ENCODE measurements around the gene TBC1D14. TPM values are rescaled to one million over a fixed set of nuclear protein-coding genes. Genes with fewer than 3 reads are reported as not detected.
A peak's percentile ranks its signal among the peaks of the same experiment; 100 is the strongest.

TBC1D14 gene
- total RNA-seq, 2 donors from 2014 or later: 42.3 to 43.5 TPM

DNA sequence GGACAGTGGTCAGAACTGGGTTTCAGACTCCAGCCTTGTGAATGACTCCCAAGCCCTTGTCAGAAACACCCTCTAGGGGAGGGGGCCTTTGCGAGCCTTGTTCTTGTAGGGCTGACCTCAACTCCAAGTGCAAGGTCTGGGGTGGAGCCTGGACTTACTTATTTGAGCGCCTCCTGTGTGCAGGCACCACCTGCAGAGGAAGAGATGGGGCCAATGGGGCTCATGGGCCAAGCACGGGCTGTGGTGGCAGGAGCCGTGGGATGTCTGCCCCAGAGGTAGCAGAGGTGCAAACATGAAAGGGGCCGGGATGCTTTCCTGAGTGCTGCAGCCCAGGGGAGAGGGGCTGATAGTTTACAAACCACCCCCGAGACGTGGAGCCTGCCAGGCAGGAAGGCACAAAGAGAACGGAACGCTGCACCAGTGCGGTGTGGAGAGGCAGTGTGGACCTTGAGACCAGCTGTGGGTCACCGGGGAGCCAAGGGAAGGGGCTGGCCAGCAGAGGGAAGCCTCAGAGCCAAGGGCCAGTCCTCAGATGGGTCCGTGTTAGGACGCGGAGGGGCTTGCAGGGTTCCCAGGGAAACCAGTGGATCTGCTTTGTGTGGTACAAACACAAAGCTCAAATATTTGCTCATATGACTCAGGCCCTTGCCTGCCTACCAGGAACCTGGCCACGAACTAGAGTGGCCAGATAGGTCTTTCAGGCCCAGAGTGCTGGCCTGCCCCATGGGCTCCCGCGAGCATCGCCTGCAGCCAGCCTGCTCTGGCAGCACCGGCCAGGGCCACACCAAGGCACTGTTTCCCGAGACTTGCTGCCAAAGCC lies 124.8 kb downstream of the TBC1D14 start:
- H3K27ac Mint-ChIP-seq: peak overlapping the region; percentile 66
- no peak for DNase-seq
- 82 to 88% methylated on average over 14 to 20 of the region's 20 CpGs for WGBS, 2 experiments (ENCODE audit: insufficient coverage in 1 of 2, insufficient read length in 1 of 2)

DNA sequence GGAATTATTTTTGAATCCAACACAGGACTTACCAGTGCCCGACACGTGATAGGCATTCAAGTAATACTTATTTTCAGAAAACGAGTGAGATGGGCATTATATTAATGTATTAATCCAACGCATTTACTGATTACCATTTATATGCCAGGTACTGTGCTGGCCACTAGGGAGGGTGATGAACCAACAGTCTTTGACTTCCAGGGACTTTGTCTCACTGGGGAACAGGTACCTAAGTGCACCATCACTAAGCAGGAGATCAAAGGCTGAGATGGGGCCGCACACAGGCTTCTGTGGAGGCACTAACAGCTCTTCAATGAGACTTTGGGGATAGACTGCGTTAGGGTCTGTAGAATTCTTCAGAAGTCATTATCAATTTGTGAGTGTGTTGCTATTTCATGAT lies 127.8 kb downstream of the TBC1D14 start:
- WGBS, 2 experiments (ENCODE audit: insufficient coverage in 1 of 2, insufficient read length in 1 of 2): 20 to 76% methylated on average over 1 to 6 of the region's 6 CpGs

More for the DNA sequence above, 124.8 kb downstream of the TBC1D14 start:
- Mint-ChIP-seq H3K4me1 (no peaks in the 10 kb centered on the region), H3K36me3 (ENCODE audit: low read depth) (peaks cover 29% of the 10 kb centered on the region), H3K4me3 (no peak overlapping the region), H3K27me3 (ENCODE audit: insufficient read depth) (no peaks in the 10 kb centered on the region), H3K9me3 (no peaks in the 10 kb centered on the region)
- H3K27me3 ChIP-seq (ENCODE audit: control insufficient read depth, insufficient read depth, low read length, poor library complexity, severe bottlenecking): no peaks in the 10 kb centered on the region
- H3K4me1 ChIP-seq (ENCODE audit: control insufficient read depth, insufficient read depth, low read length): no peaks in the 10 kb centered on the region
- peaks cover 27% of the 10 kb centered on the region for H3K36me3 ChIP-seq (ENCODE audit: control insufficient read depth, insufficient read depth, low read length)
- no peak overlapping the region for H3K9ac ChIP-seq (ENCODE audit: extremely low read depth, low read length, poor library complexity, severe bottlenecking)
- peak overlapping the region; percentile 2 for H3K27ac ChIP-seq (ENCODE audit: low read depth, low read length)
- no peaks in the 10 kb centered on the region for H3K9me3 ChIP-seq (ENCODE audit: control insufficient read depth, low read length)
- TF ChIP-seq, protein P1, sequence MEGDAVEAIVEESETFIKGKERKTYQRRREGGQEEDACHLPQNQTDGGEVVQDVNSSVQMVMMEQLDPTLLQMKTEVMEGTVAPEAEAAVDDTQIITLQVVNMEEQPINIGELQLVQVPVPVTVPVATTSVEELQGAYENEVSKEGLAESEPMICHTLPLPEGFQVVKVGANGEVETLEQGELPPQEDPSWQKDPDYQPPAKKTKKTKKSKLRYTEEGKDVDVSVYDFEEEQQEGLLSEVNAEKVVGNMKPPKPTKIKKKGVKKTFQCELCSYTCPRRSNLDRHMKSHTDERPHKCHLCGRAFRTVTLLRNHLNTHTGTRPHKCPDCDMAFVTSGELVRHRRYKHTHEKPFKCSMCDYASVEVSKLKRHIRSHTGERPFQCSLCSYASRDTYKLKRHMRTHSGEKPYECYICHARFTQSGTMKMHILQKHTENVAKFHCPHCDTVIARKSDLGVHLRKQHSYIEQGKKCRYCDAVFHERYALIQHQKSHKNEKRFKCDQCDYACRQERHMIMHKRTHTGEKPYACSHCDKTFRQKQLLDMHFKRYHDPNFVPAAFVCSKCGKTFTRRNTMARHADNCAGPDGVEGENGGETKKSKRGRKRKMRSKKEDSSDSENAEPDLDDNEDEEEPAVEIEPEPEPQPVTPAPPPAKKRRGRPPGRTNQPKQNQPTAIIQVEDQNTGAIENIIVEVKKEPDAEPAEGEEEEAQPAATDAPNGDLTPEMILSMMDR (conservative IDR thresholded peaks at IDR 0.05): no peak
- H3K4me3 ChIP-seq (ENCODE audit: low read length): no peak overlapping the region

DNA sequence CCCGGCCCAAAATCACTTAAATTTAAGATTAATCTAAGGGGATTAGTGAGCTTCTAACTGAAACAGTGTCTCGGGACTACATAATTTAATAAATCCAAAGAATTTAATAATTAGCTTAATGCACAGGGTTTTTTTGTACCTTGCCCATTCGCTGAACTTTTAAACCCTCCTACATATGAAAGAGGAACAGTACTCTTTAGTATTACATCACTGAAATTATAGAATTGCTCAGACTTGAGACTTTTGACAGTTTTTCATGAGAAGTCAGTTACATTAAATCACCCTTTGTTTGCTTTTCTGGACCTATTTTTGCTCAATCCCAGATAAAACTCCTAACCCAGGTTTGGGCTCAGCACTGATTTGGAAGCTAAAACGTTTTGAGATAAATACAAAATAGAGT lies 131.1 kb downstream of the TBC1D14 start:
- no peak for DNase-seq
- no peaks in the 10 kb centered on the region for H3K9me3 ChIP-seq (ENCODE audit: control insufficient read depth, low read length)
- Mint-ChIP-seq H3K4me3 (no peak overlapping the region), H3K36me3 (ENCODE audit: low read depth) (no peaks in the 10 kb centered on the region), H3K27me3 (ENCODE audit: insufficient read depth) (peaks cover 22% of the 10 kb centered on the region), H3K27ac (no peak overlapping the region), H3K9me3 (no peaks in the 10 kb centered on the region), H3K4me1 (peaks cover 25% of the 10 kb centered on the region)
- WGBS, 2 experiments (ENCODE audit: insufficient coverage in 1 of 2, insufficient read length in 1 of 2): 89 to 92% methylated on average over 3 of the region's 4 CpGs
- no peak overlapping the region for H3K9ac ChIP-seq (ENCODE audit: extremely low read depth, low read length, poor library complexity, severe bottlenecking)
- no peaks in the 10 kb centered on the region for H3K4me1 ChIP-seq (ENCODE audit: control insufficient read depth, insufficient read depth, low read length)
- H3K27me3 ChIP-seq (ENCODE audit: control insufficient read depth, insufficient read depth, low read length, poor library complexity, severe bottlenecking): peaks cover 19% of the 10 kb centered on the region
- no peak overlapping the region for H3K4me3 ChIP-seq (ENCODE audit: low read length)
- H3K36me3 ChIP-seq (ENCODE audit: control insufficient read depth, insufficient read depth, low read length): no peaks in the 10 kb centered on the region
- TF ChIP-seq, protein P1 (conservative IDR thresholded peaks at IDR 0.05): no peak
- no peak overlapping the region for H3K27ac ChIP-seq (ENCODE audit: low read depth, low read length)

More for the DNA sequence above, 127.8 kb downstream of the TBC1D14 start:
- Histone ChIP-seq H3K36me3 (ENCODE audit: control insufficient read depth, insufficient read depth, low read length) (peaks cover 3% of the 10 kb centered on the region), H3K27ac (ENCODE audit: low read depth, low read length) (no peak overlapping the region), H3K9ac (ENCODE audit: extremely low read depth, low read length, poor library complexity, severe bottlenecking) (no peak overlapping the region), H3K4me3 (ENCODE audit: low read length) (no peak overlapping the region), H3K27me3 (ENCODE audit: control insufficient read depth, insufficient read depth, low read length, poor library complexity, severe bottlenecking) (peaks cover 19% of the 10 kb centered on the region), H3K9me3 (ENCODE audit: control insufficient read depth, low read length) (no peaks in the 10 kb centered on the region), H3K4me1 (ENCODE audit: control insufficient read depth, insufficient read depth, low read length) (no peaks in the 10 kb centered on the region)
- Mint-ChIP-seq H3K4me3 (no peak overlapping the region), H3K27ac (no peak overlapping the region), H3K4me1 (peaks cover 9% of the 10 kb centered on the region), H3K9me3 (no peaks in the 10 kb centered on the region), H3K36me3 (ENCODE audit: low read depth) (peaks cover 3% of the 10 kb centered on the region), H3K27me3 (ENCODE audit: insufficient read depth) (peaks cover 22% of the 10 kb centered on the region)
- TF ChIP-seq, protein P1 (conservative IDR thresholded peaks at IDR 0.05): peak; percentile 59
- no peak for DNase-seq

Data from endodermal cell (in vitro differentiated cells).